ENCODE measurements around the gene TRAPPC10. TPM values are rescaled to one million over a fixed set of nuclear protein-coding genes. Genes with fewer than 3 reads are reported as not detected.

The TRAPPC10 gene
- total RNA-seq, 2 experiments from 2014 or later = 98.1 to 101 TPM

- no peak for TF ChIP-seq CTCF (IDR thresholded peaks at IDR 0.05)
- ChIA-PET POLR2A (interaction anchor here (0.7 to 2.4 kb wide), 3 partner anchors 55 to 68 kb away, joined by 3 to 12 read pairs (median 8); no protein-coding TSS in a partner anchor), CTCF (interaction anchor here (1.4 kb wide), 1 partner anchor 11 kb away, joined by 5 read pairs; no protein-coding TSS in a partner anchor)
- ATAC-seq (ENCODE audit: poor library complexity) (no peak), DNase-seq (no peak)
- Mint-ChIP-seq H3K4me3 (no peak overlapping the region), H3K36me3 (ENCODE audit: low read depth) (peaks cover 11% of the 10 kb centered on the region), H3K27me3 (no peaks in the 10 kb centered on the region), H3K4me1 (ENCODE audit: low read depth) (peaks cover 88% of the 10 kb centered on the region), H3K9me3 (no peaks in the 10 kb centered on the region), H3K27ac (peak overlapping the region; percentile 81)
- Histone ChIP-seq H3K9me3 (ENCODE audit: control insufficient read depth in 1 of 2, insufficient read depth in 1 of 2, low read length in 2 of 2) (no peaks in the 10 kb centered on the region), H3K27me3 (ENCODE audit: control insufficient read depth in 1 of 2, insufficient read depth in 2 of 2, low read length in 2 of 2) (no peaks in the 10 kb centered on the region), H3K4me1 (ENCODE audit: insufficient read depth, low read length) (peaks cover 83% of the 10 kb centered on the region), H3K27ac (ENCODE audit: low read depth in 1 of 2, low read length in 2 of 2) (peak overlapping the region; percentile 36 to 42), H3K4me3 (ENCODE audit: low read length) (no peak overlapping the region), H3K36me3 (ENCODE audit: insufficient read depth, low read length) (no peaks in the 10 kb centered on the region)
- intact Hi-C loops (cut with DNase I, micrococcal nuclease) = loop anchor here in 1 of 2 experiments (2.0 kb wide), 1 partner anchor 44 kb away; no protein-coding TSS in a partner anchor
These were observed 8.4 kb downstream of the TRAPPC10 start for GRCh38 chr21:44020551-44020950.

- Histone ChIP-seq H3K27ac (ENCODE audit: low read depth in 1 of 2, low read length in 2 of 2) (peak overlapping the region; percentile 36 to 42), H3K27me3 (ENCODE audit: control insufficient read depth in 1 of 2, insufficient read depth in 2 of 2, low read length in 2 of 2) (no peaks in the 10 kb centered on the region), H3K9me3 (ENCODE audit: control insufficient read depth in 1 of 2, insufficient read depth in 1 of 2, low read length in 2 of 2) (no peaks in the 10 kb centered on the region), H3K4me3 (ENCODE audit: low read length) (no peak overlapping the region), H3K4me1 (ENCODE audit: insufficient read depth, low read length) (peaks cover 83% of the 10 kb centered on the region), H3K36me3 (ENCODE audit: insufficient read depth, low read length) (no peaks in the 10 kb centered on the region)
- Mint-ChIP-seq H3K27me3 (no peaks in the 10 kb centered on the region), H3K27ac (peak overlapping the region; percentile 81), H3K4me1 (ENCODE audit: low read depth) (peaks cover 88% of the 10 kb centered on the region), H3K9me3 (no peaks in the 10 kb centered on the region), H3K36me3 (ENCODE audit: low read depth) (peaks cover 12% of the 10 kb centered on the region), H3K4me3 (peak overlapping the region; percentile 5)
- ChIA-PET POLR2A (interaction anchor here (0.7 to 2.4 kb wide), 3 partner anchors 55 to 67 kb away, joined by 3 to 12 read pairs (median 8); no protein-coding TSS in a partner anchor), CTCF (interaction anchor here (1.4 kb wide), 1 partner anchor 10 kb away, joined by 5 read pairs; no protein-coding TSS in a partner anchor)
- intact Hi-C loops (cut with DNase I, micrococcal nuclease) = loop anchor here in 1 of 2 experiments (1.0 to 2.0 kb wide), 2 partner anchors 8 to 44 kb away; no protein-coding TSS in a partner anchor
- ATAC-seq (ENCODE audit: poor library complexity) = no peak
- DNase-seq = no peak
- TF ChIP-seq CTCF (IDR thresholded peaks at IDR 0.05) = no peak
These were observed 9.0 kb downstream of the TRAPPC10 start for GRCh38 chr21:44021064-44021463.

- no peaks in the 10 kb centered on the region for H3K27me3 ChIP-seq (ENCODE audit: control insufficient read depth in 1 of 2, insufficient read depth in 2 of 2, low read length in 2 of 2)
- DNase-seq = no peak
- H3K36me3 ChIP-seq (ENCODE audit: insufficient read depth, low read length) = peaks cover 7% of the 10 kb centered on the region
- peaks cover 93% of the 10 kb centered on the region for H3K4me1 Mint-ChIP-seq (ENCODE audit: low read depth)
- H3K27ac Mint-ChIP-seq = peak overlapping the region; percentile 55
- ATAC-seq (ENCODE audit: poor library complexity) = no peak
- CTCF ChIA-PET = interaction anchor here (1.5 kb wide), 1 partner anchor 10 kb away, joined by 4 read pairs; no protein-coding TSS in a partner anchor
- no peak for TF ChIP-seq CTCF (IDR thresholded peaks at IDR 0.05)
- H3K36me3 Mint-ChIP-seq (ENCODE audit: low read depth) = peaks cover 27% of the 10 kb centered on the region
- no peak overlapping the region for H3K27ac ChIP-seq (ENCODE audit: low read depth in 1 of 2, low read length in 2 of 2)
- peaks cover 73% of the 10 kb centered on the region for H3K4me1 ChIP-seq (ENCODE audit: insufficient read depth, low read length)
- peaks cover 0 to 4% of the 10 kb centered on the region in 2 experiments for H3K9me3 ChIP-seq (ENCODE audit: control insufficient read depth in 1 of 2, insufficient read depth in 1 of 2, low read length in 2 of 2)
- intact Hi-C loops (cut with DNase I, micrococcal nuclease) = no loop called here
- H3K9me3 Mint-ChIP-seq = no peaks in the 10 kb centered on the region
- POLR2A ChIA-PET = interaction anchor here (0.7 to 2.0 kb wide), 2 partner anchors 11 to 13 kb away, joined by 3 to 12 read pairs; partner anchors contain the start of gene TRAPPC10
- no peaks in the 10 kb centered on the region for H3K27me3 Mint-ChIP-seq
- no peak overlapping the region for H3K4me3 Mint-ChIP-seq
- no peak overlapping the region for H3K4me3 ChIP-seq (ENCODE audit: low read length)
These were observed 12.1 kb downstream of the TRAPPC10 start for GRCh38 chr21:44024257-44024656.
